Activated CD4-positive, CD25-positive, alpha-beta regulatory T cell treated with anti-CD3 and anti-CD28 coated beads, Interleukin-2, amount 50 U/mL, for 24 hours (primary cell): ENCODE results near the gene DELE1.
"Not testable (repeated sequence)": the region's sequence is repeated elsewhere in the genome, so short reads cannot be mapped to it uniquely, and the experiment has no call there.

Experiments
- ATAC-seq, 2 donors: fragments of 150-1000 bp; cut with Tn5 transposase; one replicate each; pipeline ENCODE4 v1.10.0; 2021; ENCODE audit warnings: mild to moderate bottlenecking in 1 of 2, moderate library complexity in 1 of 2

Gene DELE1

DNA sequence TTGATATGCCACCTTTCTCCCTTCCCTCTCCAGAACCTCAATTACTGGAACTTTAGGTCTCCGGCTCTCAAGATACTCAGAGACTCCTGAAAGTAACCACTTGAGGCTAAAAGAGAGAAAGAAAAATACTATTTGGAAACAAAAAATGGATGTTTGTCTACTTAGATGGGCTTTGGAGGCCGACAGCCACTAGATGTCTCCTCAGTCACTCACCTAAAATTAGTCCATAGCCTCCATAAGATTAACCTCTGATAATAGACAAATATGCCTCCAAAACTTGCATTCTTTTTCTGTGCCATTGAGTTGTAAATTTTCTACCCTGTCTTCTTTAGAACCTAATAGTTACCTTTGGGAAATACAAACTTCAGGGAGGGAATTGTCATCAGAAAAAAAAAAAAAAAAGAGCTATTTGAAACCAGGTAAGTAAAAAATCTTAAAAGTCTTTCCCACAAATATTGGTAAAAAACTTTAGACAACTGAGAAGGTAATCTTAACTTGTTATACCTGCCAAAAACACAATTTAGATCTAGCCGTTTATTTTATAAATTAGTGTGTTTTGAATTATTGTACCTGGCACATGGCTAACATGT lies 34.3 kb upstream of the DELE1 start:
- ATAC-seq, result no peak

GRCh38 chr5:141890429-141890828 lies 33.2 kb upstream of the DELE1 start:
- ATAC-seq, result not testable (repeated sequence)

DNA sequence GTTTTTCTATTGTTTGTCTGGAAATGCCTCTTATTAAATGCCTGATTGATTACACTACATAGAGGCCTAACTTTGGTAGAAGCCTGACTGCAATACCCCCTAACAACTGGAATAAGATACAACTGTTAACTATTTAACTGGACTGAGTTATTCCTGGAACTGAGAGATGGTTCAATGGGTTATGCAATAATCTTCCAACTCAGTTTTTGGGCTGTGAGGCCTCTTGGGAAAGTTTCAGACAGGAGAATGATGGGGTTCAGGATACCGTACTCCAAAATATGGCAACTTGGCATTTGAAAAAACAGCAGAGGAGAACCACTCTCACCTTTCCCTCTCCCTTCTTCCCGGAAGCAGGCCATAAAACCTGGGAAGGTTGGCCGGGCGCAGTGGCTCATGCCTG lies 26.2 kb upstream of the DELE1 start:
- no peak for ATAC-seq

DNA sequence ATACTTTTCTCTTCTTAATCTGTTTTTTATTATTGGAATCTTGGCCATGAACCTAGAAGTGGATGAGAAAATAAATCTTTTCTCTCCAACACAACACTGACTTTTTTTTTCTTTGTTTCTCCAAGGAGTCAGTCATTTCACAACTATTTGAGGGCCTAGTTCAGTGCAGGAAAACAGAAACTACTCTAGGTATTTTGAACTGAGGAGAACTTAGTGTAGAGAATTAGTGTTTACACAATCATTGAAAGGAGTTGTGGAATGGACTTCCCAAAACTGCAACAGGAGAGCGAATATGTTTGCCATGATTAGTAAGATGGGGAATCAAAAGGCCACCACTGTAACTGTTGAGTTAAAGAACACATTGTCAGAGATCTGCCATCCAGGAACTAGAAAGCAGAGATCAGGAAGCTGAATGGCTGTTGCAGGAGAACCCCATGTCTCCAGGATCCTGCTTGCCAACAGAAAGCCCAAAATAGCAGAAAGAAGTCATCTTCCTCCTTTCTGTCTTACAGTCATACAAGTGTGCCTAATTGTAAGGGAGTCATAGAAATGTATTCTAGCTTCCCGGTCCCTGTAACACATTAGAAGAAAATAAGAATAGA lies 25.1 kb upstream of the DELE1 start:
- ATAC-seq, result no peak

DNA sequence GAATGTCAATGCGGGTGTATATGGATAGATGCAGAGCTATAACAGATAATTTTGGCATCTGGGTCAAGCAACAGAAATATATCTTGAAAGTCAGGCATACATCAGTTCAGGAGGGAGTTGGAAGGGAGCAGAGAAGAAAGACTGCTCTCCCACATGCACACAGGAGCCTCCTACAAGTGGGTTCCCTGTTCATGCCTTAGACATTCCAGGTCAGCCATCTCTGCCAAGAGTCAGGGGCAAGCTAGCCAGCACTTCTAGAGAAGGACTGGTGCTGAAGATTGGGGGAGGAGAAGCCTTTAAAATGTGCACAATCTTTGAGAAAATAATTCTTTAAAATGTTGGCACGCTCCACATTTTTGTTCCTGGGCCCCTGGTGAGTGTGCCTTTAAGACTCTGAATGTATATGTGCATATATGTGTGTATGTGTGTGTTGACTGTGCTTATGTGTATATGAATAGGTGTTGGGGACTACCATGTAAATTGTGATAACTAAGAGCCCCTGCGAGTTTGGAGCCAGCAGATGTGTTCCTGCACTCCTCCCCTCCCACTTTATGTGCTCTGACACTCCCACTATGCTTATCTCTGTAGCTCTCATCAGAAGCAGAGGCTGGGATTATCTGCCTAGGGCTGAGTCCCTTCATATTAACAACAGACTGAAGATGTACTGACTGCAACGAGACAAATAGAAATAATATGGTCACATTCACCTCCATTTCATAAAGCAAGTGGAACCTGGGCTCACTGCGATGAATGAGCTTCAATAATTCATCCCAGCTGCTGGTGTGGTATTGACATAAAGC lies 21.5 kb upstream of the DELE1 start:
- ATAC-seq, result no peak

- ATAC-seq, result no peak
These were observed 20.4 kb upstream of the DELE1 start for GRCh38 chr5:141903261-141903660.

GRCh38 chr5:141904551-141904950 lies 19.1 kb upstream of the DELE1 start:
- no peak for ATAC-seq

DNA sequence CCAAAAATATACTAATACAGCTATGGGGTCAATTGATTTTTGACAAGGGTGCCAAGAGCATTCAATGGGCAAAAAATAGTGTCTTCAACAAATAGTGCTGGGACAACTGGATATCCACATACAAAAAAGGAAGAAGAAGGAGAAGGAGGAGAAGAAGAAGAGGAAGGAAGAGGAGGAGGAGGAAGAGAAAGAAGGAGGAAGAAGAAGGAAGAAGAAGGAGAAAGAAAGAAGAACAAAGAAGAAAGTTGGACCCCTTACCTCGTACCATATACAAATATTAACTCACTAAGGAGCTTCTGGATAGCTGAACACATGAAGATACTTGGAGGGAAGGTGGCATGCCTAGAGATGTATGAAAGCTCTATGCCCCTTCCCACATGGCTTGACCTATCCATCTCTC lies 17.2 kb upstream of the DELE1 start:
- no peak for ATAC-seq

DNA sequence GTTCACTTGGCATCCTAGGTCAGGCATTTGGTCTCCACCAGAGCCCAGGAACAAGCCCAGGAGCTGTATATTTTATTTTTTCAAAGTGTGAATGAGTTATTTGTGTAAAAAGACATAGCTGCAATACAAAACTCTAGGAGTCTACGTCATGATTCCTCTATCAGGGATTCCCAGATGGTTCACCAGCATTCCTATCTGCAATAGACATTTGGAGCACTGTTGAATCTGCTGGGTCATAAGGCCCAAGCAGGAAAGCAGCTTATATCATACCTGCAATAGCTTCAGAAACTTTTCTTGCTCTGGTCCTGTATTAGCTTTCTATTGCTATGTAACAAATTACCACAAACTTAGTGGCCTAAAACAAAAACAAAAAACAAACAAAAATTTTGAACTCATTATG lies 16.7 kb upstream of the DELE1 start:
- ATAC-seq, result no peak

DNA sequence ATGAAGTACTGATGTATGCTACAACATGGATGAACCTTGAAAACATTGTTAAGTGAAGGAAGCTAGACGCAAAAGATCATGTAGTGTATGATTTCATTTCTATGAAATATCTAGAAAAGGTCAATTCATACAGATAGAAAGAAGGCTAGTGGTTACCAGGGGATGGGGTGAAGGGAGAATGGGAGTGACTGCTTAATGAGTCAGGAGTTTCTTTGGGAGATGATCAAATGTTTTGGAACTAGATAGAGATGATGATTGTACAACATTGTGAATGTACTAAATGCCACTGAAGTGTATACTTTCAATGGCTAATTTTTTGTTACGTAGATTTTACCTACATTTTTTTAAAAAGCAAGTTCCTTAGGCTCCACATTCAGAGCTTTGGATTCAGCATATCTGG lies 14.9 kb upstream of the DELE1 start:
- ATAC-seq, result no peak

DNA sequence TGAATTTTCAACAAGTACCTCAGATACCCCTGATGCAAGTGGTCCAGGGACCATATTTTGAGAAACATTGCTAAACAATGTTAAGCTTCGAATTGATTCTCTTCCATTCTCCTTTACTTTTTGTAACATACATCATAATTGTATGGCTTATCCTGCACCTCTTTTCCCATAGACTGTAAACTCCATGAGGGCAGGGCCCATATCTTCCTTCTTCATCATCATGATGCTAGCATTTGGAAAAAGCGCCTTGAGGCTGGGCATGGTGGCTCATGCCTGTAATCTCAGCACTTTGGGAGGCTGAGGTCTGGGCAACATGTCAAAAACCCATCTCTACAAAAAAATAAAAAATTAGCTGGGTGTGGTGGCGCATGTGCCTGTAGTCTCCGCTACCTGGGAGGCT lies 14.5 kb upstream of the DELE1 start:
- no peak for ATAC-seq

- no peak for ATAC-seq
These were observed 13.4 kb upstream of the DELE1 start for GRCh38 chr5:141910271-141910673.

DNA sequence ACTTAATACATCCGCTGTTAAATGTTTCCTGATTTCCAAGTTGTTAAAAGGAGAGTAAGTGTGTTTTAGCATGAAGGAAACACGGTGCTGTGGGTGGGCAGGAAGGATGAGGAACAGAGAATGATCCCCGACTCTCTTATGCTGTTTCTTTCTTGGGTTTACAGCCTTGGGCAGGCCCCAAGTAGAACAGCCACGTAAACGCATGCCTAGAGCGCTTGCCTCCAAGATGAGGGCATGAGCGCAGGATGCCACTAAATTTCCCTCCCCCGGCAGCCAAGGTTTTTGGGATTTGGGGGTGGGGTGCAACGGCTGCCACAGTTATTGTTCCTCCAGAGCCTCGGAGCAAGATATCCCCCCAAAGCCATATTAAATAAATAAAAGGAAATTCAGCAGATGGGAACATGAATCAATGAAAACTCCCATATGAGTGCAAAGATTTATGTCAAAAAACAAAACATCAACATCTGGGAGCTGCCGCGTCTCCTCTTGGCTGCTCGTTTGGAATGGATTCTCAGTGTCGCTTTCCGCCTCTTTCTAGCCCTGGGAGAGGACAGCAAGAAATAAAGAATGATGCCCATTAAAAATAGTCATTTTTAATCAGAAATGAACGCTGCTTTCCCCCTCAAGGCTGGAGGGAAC lies 10.0 kb upstream of the DELE1 start:
- ATAC-seq, result no peak

GRCh38 chr5:141914199-141914743 lies 9.4 kb upstream of the DELE1 start:
- ATAC-seq, result peak; percentile 51 to 61

DNA sequence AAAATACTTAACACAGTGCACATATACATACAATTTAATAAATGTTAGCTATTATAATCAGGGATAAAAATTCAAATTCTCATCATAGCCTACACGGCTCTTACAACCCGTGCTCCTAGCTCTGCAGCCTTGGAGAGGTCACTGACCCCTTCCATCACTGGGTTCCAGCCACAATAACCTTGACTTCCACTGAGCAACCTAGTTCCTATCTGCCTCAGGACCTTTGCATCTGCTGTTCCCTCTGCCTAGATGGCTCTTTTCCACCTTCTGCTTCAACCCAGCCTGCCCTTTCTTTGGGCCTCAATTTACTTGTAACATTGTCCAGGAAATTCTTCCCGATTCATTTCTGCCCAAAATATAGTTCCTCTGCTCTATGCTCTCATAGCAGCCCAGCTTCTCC lies 8.9 kb upstream of the DELE1 start:
- no peak for ATAC-seq

DNA sequence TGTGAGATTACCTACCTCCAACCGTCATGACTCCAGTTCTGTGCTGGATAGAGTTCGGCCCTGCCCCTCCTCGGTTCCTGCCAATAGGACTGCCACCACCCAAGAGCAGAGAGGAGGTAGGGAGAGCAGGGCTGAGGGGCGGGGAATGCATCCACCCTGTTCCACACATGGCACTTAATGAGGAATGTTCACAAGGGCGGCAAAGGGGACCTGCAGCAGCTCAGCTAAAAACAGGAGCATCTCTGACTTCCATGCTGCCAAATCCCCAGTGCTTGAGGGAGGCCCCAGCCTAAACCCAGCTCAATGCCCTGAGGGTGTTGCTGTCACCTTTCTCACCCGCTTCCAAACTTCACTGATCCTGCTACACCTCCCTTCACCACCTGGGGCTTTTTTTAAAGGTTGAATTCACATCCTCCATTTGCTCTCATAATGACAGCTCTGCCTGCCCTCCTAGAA lies 7.8 kb upstream of the DELE1 start:
- no peak for ATAC-seq

GRCh38 chr5:141916522-141916921 lies 7.1 kb upstream of the DELE1 start:
- ATAC-seq, result no peak

- ATAC-seq, result no peak
These were observed 5.9 kb upstream of the DELE1 start for GRCh38 chr5:141917760-141918159.

DNA sequence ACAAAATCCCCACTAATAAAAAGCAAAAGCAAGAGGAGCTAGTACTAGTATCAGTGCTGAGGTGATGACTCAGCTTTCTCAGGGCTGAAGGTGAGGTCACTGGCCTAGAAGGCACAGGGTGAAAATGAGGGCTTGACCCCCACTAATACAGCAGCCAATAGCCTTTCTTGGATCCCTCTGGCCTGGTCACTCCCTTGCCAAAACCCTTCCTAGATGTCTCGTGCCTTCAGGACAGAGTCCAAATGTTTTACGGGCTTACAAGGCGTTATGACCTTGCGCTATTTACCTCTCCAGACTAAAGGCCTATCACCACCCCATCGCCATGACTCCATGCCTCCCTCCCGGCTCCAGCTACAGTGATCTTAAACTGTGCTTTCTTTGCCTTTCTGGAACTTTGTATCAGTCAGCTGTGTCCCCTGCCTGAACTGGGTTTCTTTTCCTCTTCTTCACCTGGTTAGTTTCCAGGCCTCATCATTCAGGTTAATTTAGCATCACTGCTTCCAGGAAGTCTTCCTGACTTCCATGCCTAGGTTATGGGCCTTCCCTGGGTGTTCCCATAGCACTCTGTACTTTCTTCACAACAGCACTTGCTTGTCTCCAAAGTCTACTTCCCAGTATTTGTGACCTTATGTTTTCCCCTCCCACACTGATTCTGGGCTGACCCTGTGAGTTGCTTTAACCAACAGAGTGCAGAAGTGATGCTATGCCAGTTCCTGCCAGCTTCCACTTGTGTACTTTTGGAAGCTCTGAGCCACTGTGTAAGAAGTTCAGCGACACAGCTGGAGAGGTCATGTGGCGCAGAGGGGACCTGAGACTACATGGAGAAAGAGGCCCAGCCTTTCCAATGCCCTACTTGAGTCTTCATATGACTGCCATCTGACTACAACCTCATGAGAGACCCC lies 4.2 kb upstream of the DELE1 start:
- ATAC-seq, result no peak

DNA sequence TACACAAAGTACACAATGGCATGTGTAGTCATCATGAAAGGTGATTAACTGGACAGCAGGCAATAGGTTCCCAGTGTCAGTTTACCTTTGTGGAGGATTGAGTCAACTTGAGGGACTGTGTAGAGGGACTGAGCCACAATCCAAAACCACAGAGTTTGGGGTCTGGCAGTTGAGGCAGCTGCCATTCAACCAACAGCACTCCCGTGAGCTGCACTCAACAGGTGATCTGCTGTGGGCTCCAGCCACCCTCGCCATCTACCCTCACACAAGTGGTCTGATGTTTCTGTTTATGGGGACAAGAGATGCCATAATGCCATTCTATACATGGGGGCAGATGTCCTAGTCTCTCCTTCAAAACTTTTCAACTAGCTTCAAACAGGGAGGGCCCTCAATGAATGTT lies 2.9 kb upstream of the DELE1 start:
- no peak for ATAC-seq

- not testable (repeated sequence) for ATAC-seq
These were observed 734 bp upstream of the DELE1 start for GRCh38 chr5:141922827-141923447.

- no peak for ATAC-seq
These were observed 2.8 kb downstream of the DELE1 start for GRCh38 chr5:141926434-141926833.
